ENCODE data around the gene CUX1.

GRCh38 chr7:102321351-102322201 is 504.1 kb downstream of the CUX1 start:
- TF ChIP-seq POLR2A (IDR thresholded peaks at IDR 0.05) (no peak), CTCF (IDR thresholded peaks at IDR 0.05) (no peak)

Data from uterus (tissue), 2 donors.